H9 (cell line): ENCODE results near the gene PPIP5K1. TPM values are rescaled to one million over a fixed set of nuclear protein-coding genes. Genes with fewer than 3 reads are reported as not detected.

Experiments used
- DNase-seq: peaks from one replicate; pipeline ENCODE4 v3.0.0-alpha.2; 2017
- H2AFZ ChIP-seq: one replicate; pipeline ENCODE4 v1.6.1; 2013; ENCODE audit warnings: mild to moderate bottlenecking, low read length, control low read depth, moderate library complexity
- H2AK5ac ChIP-seq: 2 replicates; pipeline ENCODE4 v1.6.1; 2013; ENCODE audit warnings: low read length, control low read depth, mixed read lengths; ENCODE audit not compliant: insufficient read length
- H2BK120ac ChIP-seq: one replicate; pipeline ENCODE4 v1.6.1; 2013; ENCODE audit warnings: low read depth, mild to moderate bottlenecking, low read length, control low read depth, inconsistent platforms; ENCODE audit not compliant: poor library complexity, severe bottlenecking
- H2BK12ac ChIP-seq: 2 replicates; pipeline ENCODE4 v1.6.1; 2013; ENCODE audit warnings: low read length, control low read depth, mixed read lengths, low read depth; ENCODE audit not compliant: insufficient read length
- H2BK15ac ChIP-seq: 2 replicates; pipeline ENCODE4 v1.6.1; 2013; ENCODE audit warnings: low read depth, low read length, control low read depth
- H2BK20ac ChIP-seq: one replicate; pipeline ENCODE4 v1.6.1; 2013; ENCODE audit warnings: low read depth, mild to moderate bottlenecking, low read length, control low read depth, inconsistent platforms; ENCODE audit not compliant: poor library complexity, severe bottlenecking
- H2BK5ac ChIP-seq: 2 replicates; pipeline ENCODE4 v1.6.1; 2013; ENCODE audit warnings: low read length, control low read depth, mixed read lengths; ENCODE audit not compliant: insufficient read length
- H3K14ac ChIP-seq: 2 replicates; pipeline ENCODE4 v1.6.1; 2013; ENCODE audit warnings: low read length, control low read depth; ENCODE audit not compliant: insufficient read depth
- H3K18ac ChIP-seq: 2 replicates; pipeline ENCODE4 v1.6.1; 2013; ENCODE audit warnings: low read depth, mild to moderate bottlenecking, mixed read lengths, low read length, control low read depth; ENCODE audit not compliant: insufficient read length
- H3K23ac ChIP-seq: 2 replicates; pipeline ENCODE4 v1.6.1; 2013; ENCODE audit warnings: low read length, control low read depth, mixed read lengths, low read depth; ENCODE audit not compliant: insufficient read length
- H3K23me2 ChIP-seq: 2 replicates; pipeline ENCODE4 v1.6.1; 2013; ENCODE audit warnings: low read depth, mild to moderate bottlenecking, mixed read lengths, low read length, control low read depth; ENCODE audit not compliant: insufficient read length, poor library complexity, severe bottlenecking
- H3K27ac ChIP-seq: 2 replicates; pipeline ENCODE4 v1.5.1; 2013; ENCODE audit warnings: low read length, control low read depth, mixed read lengths, low read depth; ENCODE audit not compliant: insufficient read length
- H3K27me3 ChIP-seq: 2 replicates; pipeline ENCODE4 v1.6.1; 2013; ENCODE audit warnings: low read length, control low read depth, inconsistent platforms; ENCODE audit not compliant: insufficient read depth
- H3K4ac ChIP-seq: 2 replicates; pipeline ENCODE4 v1.6.1; 2013; ENCODE audit warnings: low read depth, mild to moderate bottlenecking, control low read depth, inconsistent platforms, low read length, moderate library complexity
- H3K4me1 ChIP-seq: 2 replicates; pipeline ENCODE4 v1.6.1; 2013; ENCODE audit warnings: low read length, control low read depth, inconsistent platforms; ENCODE audit not compliant: insufficient read depth
- H3K4me2 ChIP-seq: 2 replicates; pipeline ENCODE4 v1.6.1; 2013; ENCODE audit warnings: low read length, control low read depth, mixed read lengths; ENCODE audit not compliant: insufficient read length, insufficient read depth
- H3K56ac ChIP-seq: 2 replicates; pipeline ENCODE4 v1.6.1; 2013; ENCODE audit warnings: low read depth, mild to moderate bottlenecking, mixed read lengths, low read length, control low read depth; ENCODE audit not compliant: insufficient read length
- H3K79me1 ChIP-seq: 2 replicates; pipeline ENCODE4 v1.6.1; 2013; ENCODE audit warnings: low read depth, mild to moderate bottlenecking, moderate library complexity, low read length, control low read depth, inconsistent platforms; ENCODE audit not compliant: insufficient read depth, poor library complexity, severe bottlenecking
- H3K79me2 ChIP-seq: 2 replicates; pipeline ENCODE4 v1.6.1; 2013; ENCODE audit warnings: low read length, control low read depth, inconsistent platforms; ENCODE audit not compliant: insufficient read depth
- H3K9ac ChIP-seq: 2 replicates; pipeline ENCODE4 v1.6.1; 2013; ENCODE audit warnings: low read length, control low read depth, mixed read lengths; ENCODE audit not compliant: insufficient read length; ENCODE audit errors: extremely low read depth
- H3K9me3 ChIP-seq: one replicate; pipeline ENCODE4 v1.6.1; 2013; ENCODE audit warnings: low read depth, low read length, inconsistent platforms; ENCODE audit not compliant: control insufficient read depth
- H3T11ph ChIP-seq: one replicate; pipeline ENCODE4 v1.6.1; 2013; ENCODE audit warnings: mild to moderate bottlenecking, low read length, control low read depth, inconsistent platforms
- H4K20me1 ChIP-seq: one replicate; pipeline ENCODE4 v1.6.1; 2013; ENCODE audit not compliant: control insufficient read depth, insufficient read length, insufficient read depth
- H4K5ac ChIP-seq: 2 replicates; pipeline ENCODE4 v1.6.1; 2013; ENCODE audit warnings: low read depth, mild to moderate bottlenecking, mixed read lengths, low read length, control low read depth; ENCODE audit not compliant: insufficient read length
- H4K8ac ChIP-seq: replicated peaks from 2 replicates; pipeline ENCODE4 v1.6.1; 2013; ENCODE audit warnings: low read length, control low read depth, mixed read lengths, low read depth; ENCODE audit not compliant: insufficient read length
- H4K91ac ChIP-seq: 2 replicates; pipeline ENCODE4 v1.6.1; 2013; ENCODE audit warnings: low read depth, mild to moderate bottlenecking, moderate library complexity, mixed read lengths, low read length, control low read depth; ENCODE audit not compliant: insufficient read length
- H3K27ac Mint-ChIP-seq, 3 experiments: 2 replicates in 2 of 3; 3 replicates in 1 of 3; pipeline ENCODE4 v1.8.0; 2020 to 2021; ENCODE audit warnings: mixed read lengths in 3 of 3, mild to moderate bottlenecking in 1 of 3, moderate library complexity in 1 of 3
- H3K27me3 Mint-ChIP-seq: 2 replicates; pipeline ENCODE4 v1.8.0; 2021; ENCODE audit warnings: low read depth, mild to moderate bottlenecking, moderate library complexity, mixed read lengths
- H3K36me3 Mint-ChIP-seq, 3 experiments: 2 replicates in 2 of 3; 3 replicates in 1 of 3; pipeline ENCODE4 v1.8.0; 2020 to 2021; ENCODE audit warnings: low read depth in 3 of 3, mixed read lengths in 3 of 3; ENCODE audit not compliant: insufficient read depth in 1 of 3
- H3K4me1 Mint-ChIP-seq, 2 experiments: 2 replicates each; pipeline ENCODE4 v1.8.0; 2020; ENCODE audit warnings: mixed read lengths in 2 of 2
- H3K4me3 Mint-ChIP-seq, 2 experiments: 2 replicates in 1 of 2; 3 replicates in 1 of 2; pipeline ENCODE4 v1.8.0; 2020 to 2021; ENCODE audit warnings: mild to moderate bottlenecking in 2 of 2, mixed read lengths in 2 of 2, moderate library complexity in 1 of 2
- H3K9me3 Mint-ChIP-seq, 2 experiments: 2 replicates in 1 of 2; 3 replicates in 1 of 2; pipeline ENCODE4 v1.8.0; 2020; ENCODE audit warnings: mild to moderate bottlenecking in 2 of 2, mixed read lengths in 2 of 2, moderate library complexity in 1 of 2
- CTCF ChIP-seq: fragments of 200-600 bp; sonication (generic); conservative IDR thresholded peaks from 3 replicates; pipeline ENCODE4 v1.8.0; 2021; ENCODE audit warnings: antibody characterized with exemption, mild to moderate bottlenecking
- WGBS: extraction: QIAGEN DNeasy Blood & Tissue Kit; methylation state at CpG from one replicate; pipeline ENCODE4 v1.1.7; 2013; ENCODE audit warnings: missing lambda C conversion rate, low lambda C conversion rate, mixed read lengths; ENCODE audit not compliant: insufficient read length; ENCODE audit errors: extremely low coverage; 5-methylcytosine and 5-hydroxymethylcytosine counted together
- total RNA-seq: library from RNA; stranded (reverse); gene quantifications from 2 replicates; pipeline ENCODE4 v1.2.1, GENCODE V29; 2021

The PPIP5K1 gene
- total RNA-seq, 1 experiment from 2014 or later: 28.5 TPM

- no peak overlapping the region for H3K23ac ChIP-seq
- TF ChIP-seq CTCF: no peak
- no peaks in the 10 kb centered on the region for H3K27me3 ChIP-seq
- no peak overlapping the region for H3K4ac ChIP-seq
- H2BK5ac ChIP-seq: no peak overlapping the region
- no peak for DNase-seq
- Mint-ChIP-seq H3K27ac (peak overlapping the region in 1 of 3 experiments; percentile 27; a peak in 1 of 7 replicates), H3K9me3 (no peaks in the 10 kb centered on the region), H3K4me1 (peaks cover 8 to 24% of the 10 kb centered on the region in 2 experiments), H3K4me3 (no peak overlapping the region), H3K36me3 (no peaks in the 10 kb centered on the region), H3K27me3 (no peaks in the 10 kb centered on the region; the same call in 1 of the 2 replicates)
- no peaks in the 10 kb centered on the region for H3K79me2 ChIP-seq
- no peak overlapping the region for H2AK5ac ChIP-seq
- H2BK12ac ChIP-seq: no peak overlapping the region
- no peak overlapping the region for H4K8ac ChIP-seq
- H4K20me1 ChIP-seq: no peaks in the 10 kb centered on the region
- no peak overlapping the region for H3K4me2 ChIP-seq
- H2BK120ac ChIP-seq: no peak overlapping the region
- H4K5ac ChIP-seq: no peak overlapping the region
- H3K9me3 ChIP-seq: no peaks in the 10 kb centered on the region
- no peak overlapping the region for H2AFZ ChIP-seq
- no CpG with 5 or more reads among the region's 1 CpG for whole genome bisulfite sequencing
- peaks cover 6% of the 10 kb centered on the region for H3K23me2 ChIP-seq
- H3K14ac ChIP-seq: no peak overlapping the region
- H3K4me1 ChIP-seq: no peaks in the 10 kb centered on the region
- H3T11ph ChIP-seq: no peak overlapping the region
- no peak overlapping the region for H3K9ac ChIP-seq
- H3K56ac ChIP-seq: no peak overlapping the region
- H2BK20ac ChIP-seq: no peak overlapping the region
- H3K18ac ChIP-seq: no peak overlapping the region
- no peak overlapping the region for H4K91ac ChIP-seq
- no peak overlapping the region for H2BK15ac ChIP-seq
- H3K27ac ChIP-seq: no peak overlapping the region
- H3K79me1 ChIP-seq: no peaks in the 10 kb centered on the region
These were observed 84.3 kb downstream of the PPIP5K1 start for GRCh38 chr15:43505738-43506137.
